Progenitor cell of endocrine pancreas (in vitro differentiated cells): ENCODE data around the gene HNF4A. TPM values are rescaled to one million over a fixed set of nuclear protein-coding genes. Genes with fewer than 3 reads are reported as not detected.

Experiments
- DNase-seq: peaks from one replicate; pipeline ENCODE4 v3.0.0; 2021; ENCODE audit warnings: low spot score; ENCODE audit not compliant: unreplicated experiment
- H3K27ac Mint-ChIP-seq: 2 replicates; pipeline ENCODE4 v1.8.0; 2021; ENCODE audit warnings: mild to moderate bottlenecking, moderate library complexity, mixed read lengths
- H3K27me3 Mint-ChIP-seq: 2 replicates; pipeline ENCODE4 v1.8.0; 2021; ENCODE audit warnings: mixed read lengths
- H3K36me3 Mint-ChIP-seq: 2 replicates; pipeline ENCODE4 v1.8.0; 2022; ENCODE audit warnings: mixed read lengths; ENCODE audit not compliant: insufficient read depth
- H3K4me1 Mint-ChIP-seq: 2 replicates; pipeline ENCODE4 v1.8.0; 2021; ENCODE audit warnings: low read depth, mixed read lengths
- H3K4me3 Mint-ChIP-seq: 2 replicates; pipeline ENCODE4 v1.8.0; 2021; ENCODE audit warnings: low read depth, mild to moderate bottlenecking, moderate library complexity, mixed read lengths
- H3K9me3 Mint-ChIP-seq: 2 replicates; pipeline ENCODE4 v1.8.0; 2021; ENCODE audit warnings: low read depth, mixed read lengths
- CTCF ChIP-seq: fragments of 200-600 bp; sonication (generic); IDR thresholded peaks from one replicate; pipeline ENCODE4 v1.5.0; 2021; ENCODE audit warnings: antibody characterized with exemption, mild to moderate bottlenecking; ENCODE audit not compliant: unreplicated experiment
- microRNA-seq: library from miRNA; unstranded; fragments of <30 nt; microRNA quantifications from one replicate; pipeline ENCODE4 v1.1.0, GENCODE V29; 2020; ENCODE audit warnings: borderline number of aligned reads; ENCODE audit not compliant: unreplicated experiment
- total RNA-seq: library from RNA; stranded (reverse); gene quantifications from 2 replicates; pipeline ENCODE4 v1.2.1, GENCODE V29; 2021

Gene HNF4A
- total RNA-seq, 1 donor from 2014 or later, result 72.9 TPM

- TF ChIP-seq CTCF, result no peak
- no peak overlapping the region for H3K27ac Mint-ChIP-seq
- no peaks in the 10 kb centered on the region for H3K27me3 Mint-ChIP-seq
- H3K9me3 Mint-ChIP-seq, result no peaks in the 10 kb centered on the region
- no peak for DNase-seq
- peaks cover 12% of the 10 kb centered on the region for H3K4me1 Mint-ChIP-seq
- peaks cover 6% of the 10 kb centered on the region for H3K36me3 Mint-ChIP-seq
- no peak overlapping the region for H3K4me3 Mint-ChIP-seq
Observed at GRCh38 chr20:44479643-44480042, 124.1 kb downstream of the HNF4A start.

GRCh38 chr20:44480097-44480496 is 124.6 kb downstream of the HNF4A start:
- H3K36me3 Mint-ChIP-seq, result peaks cover 6% of the 10 kb centered on the region
- H3K27ac Mint-ChIP-seq, result no peak overlapping the region
- H3K4me1 Mint-ChIP-seq, result peaks cover 11% of the 10 kb centered on the region
- no peaks in the 10 kb centered on the region for H3K27me3 Mint-ChIP-seq
- TF ChIP-seq CTCF, result no peak
- no peak for DNase-seq
- H3K4me3 Mint-ChIP-seq, result no peak overlapping the region
- H3K9me3 Mint-ChIP-seq, result no peaks in the 10 kb centered on the region

GRCh38 chr20:44481719-44482416 is 126.4 kb downstream of the HNF4A start:
- no peak for DNase-seq
- Mint-ChIP-seq H3K9me3 (no peaks in the 10 kb centered on the region), H3K4me3 (no peak overlapping the region), H3K27ac (no peak overlapping the region), H3K36me3 (peaks cover 8% of the 10 kb centered on the region), H3K27me3 (no peaks in the 10 kb centered on the region), H3K4me1 (peaks cover 2% of the 10 kb centered on the region)
- no peak for TF ChIP-seq CTCF

GRCh38 chr20:44483112-44483511 is 127.6 kb downstream of the HNF4A start:
- no peak for TF ChIP-seq CTCF
- no peaks in the 10 kb centered on the region for H3K4me1 Mint-ChIP-seq
- no peak overlapping the region for H3K27ac Mint-ChIP-seq
- H3K27me3 Mint-ChIP-seq, result no peaks in the 10 kb centered on the region
- no peak for DNase-seq
- peaks cover 8% of the 10 kb centered on the region for H3K36me3 Mint-ChIP-seq
- H3K4me3 Mint-ChIP-seq, result no peak overlapping the region
- no peaks in the 10 kb centered on the region for H3K9me3 Mint-ChIP-seq

Small RNA genes lying within 50 kb of the gene (microRNA-seq; reads per million reads assigned to microRNA genes)
- not detected for gene MIR3646

Other genes starting within 250 kb of the HNF4A start
- 0.12 and 0.24 TPM in 2 replicates for gene JPH2, start 168.5 kb upstream of the HNF4A start, total RNA-seq
- 34.9 and 35.0 TPM in 2 replicates for gene OSER1, start 144.9 kb upstream of the HNF4A start, total RNA-seq
- gene GDAP1L1, start 108.4 kb upstream of the HNF4A start, total RNA-seq, result 0.24 and 1.1 TPM in 2 replicates
- 4.3 and 4.4 TPM in 2 replicates for gene FITM2, start 44.5 kb upstream of the HNF4A start, total RNA-seq
- gene R3HDML, start 18.7 kb upstream of the HNF4A start, total RNA-seq, result not detected in 2 replicates
- gene TTPAL, start 120.2 kb downstream of the HNF4A start, total RNA-seq, result 23.8 and 25.2 TPM in 2 replicates
- gene SERINC3, start 166.4 kb downstream of the HNF4A start, total RNA-seq, result 36.8 and 41.5 TPM in 2 replicates
- gene PKIG, start 226.9 kb downstream of the HNF4A start, total RNA-seq, result 34.4 and 36.5 TPM in 2 replicates